Measurements from ENCODE around the gene THAP8. TPM values are rescaled to one million over a fixed set of nuclear protein-coding genes. Genes with fewer than 3 reads are reported as not detected.
A peak's percentile ranks its signal among the peaks of the same experiment; 100 is the strongest.

The THAP8 gene
- total and polyA plus RNA-seq, 10 of the 15 experiments (the other 5 are each of a cell fraction or from before 2014, with no cell fraction given), result 0.24 to 4.4 (median 2.6) TPM

GRCh38 chr19:36054119-36054732, at the start of gene THAP8 (continued):
- TF ChIP-seq PRDM15 (CRISPR knock-in tag; IDR thresholded peaks at IDR 0.05) (peak; percentile 84; the same call in 1 of the 2 replicates), E4F1 (IDR thresholded peaks at IDR 0.05; ENCODE audit: borderline replicate concordance, partially characterized antibody) (no peak), PAX5 (IDR thresholded peaks at IDR 0.05; ENCODE audit: borderline replicate concordance, low read depth, low read length) (0 out of 2 replicates have a peak, but pooled peaks have one; percentile 45), SUPT20H (IDR thresholded peaks at IDR 0.05; ENCODE audit: borderline replicate concordance, control insufficient read depth, low read depth, low read length) (no peak), CREM (IDR thresholded peaks at IDR 0.05; ENCODE audit: low read depth) (no peak; the same call in none of the 2 replicates), DPF2 (IDR thresholded peaks at IDR 0.05) (peak; percentile 3; the same call in 1 of the 2 replicates), LARP7 (IDR thresholded peaks at IDR 0.05) (no peak), ZNF622 (IDR thresholded peaks at IDR 0.05) (no peak), NFYA (IDR thresholded peaks at IDR 0.05; ENCODE audit: borderline replicate concordance, low read depth, low read length) (no peak), CBX5 (IDR thresholded peaks at IDR 0.05; ENCODE audit: low read depth) (no peak; the same call in 1 of the 2 replicates), CHD1 (IDR thresholded peaks at IDR 0.05; ENCODE audit: low read depth, low read length) (0 out of 2 replicates have a peak, but pooled peaks have one; percentile 5), POLR2AphosphoS5 (IDR thresholded peaks at IDR 0.05; ENCODE audit: low read length) (peak; percentile 87), ESRRA (IDR thresholded peaks at IDR 0.05; ENCODE audit: low read length) (no peak), BRCA1 (IDR thresholded peaks at IDR 0.05; ENCODE audit: low read depth, low read length) (0 out of 2 replicates have a peak, but pooled peaks have one; percentile 1), EED (IDR thresholded peaks at IDR 0.05; ENCODE audit: low read depth) (no peak), USF1 (IDR thresholded peaks at IDR 0.05; ENCODE audit: borderline replicate concordance, extremely low read length, insufficient read depth, low read depth, low read length) (peak; percentile 98), CBX3 (IDR thresholded peaks at IDR 0.05; ENCODE audit: borderline replicate concordance, low read depth) (no peak), NKRF (conservative IDR thresholded peaks at IDR 0.05) (peak; percentile 44; the same call in 1 of the 2 replicates)
